Measurements from ENCODE around the gene RELT.

DNA sequence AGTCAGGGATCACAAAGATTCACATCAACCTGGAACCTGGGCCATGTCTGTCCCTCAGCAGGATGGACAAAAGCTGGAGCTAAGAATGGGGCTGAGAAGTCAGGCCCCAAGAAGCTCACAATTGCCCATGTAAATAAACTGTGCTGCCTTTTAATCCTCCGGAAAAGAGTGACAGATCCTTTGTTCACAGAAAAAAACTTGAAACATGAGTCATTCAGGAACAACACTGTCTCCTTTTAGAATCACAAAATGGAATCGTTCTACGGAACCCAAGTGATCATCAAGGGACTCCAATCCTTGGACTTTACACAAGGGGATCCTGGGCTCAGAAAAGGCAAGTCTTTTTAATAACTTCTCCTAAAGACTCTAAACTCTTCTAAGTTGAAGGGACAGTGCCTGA, 36.1 kb downstream of the RELT start:
- TF ChIP-seq, protein P1, sequence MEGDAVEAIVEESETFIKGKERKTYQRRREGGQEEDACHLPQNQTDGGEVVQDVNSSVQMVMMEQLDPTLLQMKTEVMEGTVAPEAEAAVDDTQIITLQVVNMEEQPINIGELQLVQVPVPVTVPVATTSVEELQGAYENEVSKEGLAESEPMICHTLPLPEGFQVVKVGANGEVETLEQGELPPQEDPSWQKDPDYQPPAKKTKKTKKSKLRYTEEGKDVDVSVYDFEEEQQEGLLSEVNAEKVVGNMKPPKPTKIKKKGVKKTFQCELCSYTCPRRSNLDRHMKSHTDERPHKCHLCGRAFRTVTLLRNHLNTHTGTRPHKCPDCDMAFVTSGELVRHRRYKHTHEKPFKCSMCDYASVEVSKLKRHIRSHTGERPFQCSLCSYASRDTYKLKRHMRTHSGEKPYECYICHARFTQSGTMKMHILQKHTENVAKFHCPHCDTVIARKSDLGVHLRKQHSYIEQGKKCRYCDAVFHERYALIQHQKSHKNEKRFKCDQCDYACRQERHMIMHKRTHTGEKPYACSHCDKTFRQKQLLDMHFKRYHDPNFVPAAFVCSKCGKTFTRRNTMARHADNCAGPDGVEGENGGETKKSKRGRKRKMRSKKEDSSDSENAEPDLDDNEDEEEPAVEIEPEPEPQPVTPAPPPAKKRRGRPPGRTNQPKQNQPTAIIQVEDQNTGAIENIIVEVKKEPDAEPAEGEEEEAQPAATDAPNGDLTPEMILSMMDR (IDR thresholded peaks at IDR 0.05) = no peak
- no peak for TF ChIP-seq EZH2 (IDR thresholded peaks at IDR 0.05; ENCODE audit: borderline replicate concordance, insufficient read depth, low read depth, low read length, poor library complexity, severe bottlenecking)
